GM10248 (cell line): ENCODE measurements around the gene PAQR4.

Experiments
- CTCF ChIA-PET: fragments of 300-600 bp; sonication (Branson Sonifier 250); formaldehyde crosslinking; extraction: SDS; loops from one replicate; lab custom pipeline; 2021; ENCODE audit warnings: antibody characterized with exemption; lab: Yijun Ruan, JAX
- POLR2A ChIA-PET: fragments of 350-650 bp; sonication (Branson Sonifier 250); formaldehyde crosslinking; extraction: SDS; loops from one replicate; lab custom pipeline; 2020; ENCODE audit warnings: antibody characterized with exemption; lab: Yijun Ruan, JAX
- DNase-seq: peaks from one replicate; pipeline ENCODE4 v3.0.0; 2012; ENCODE audit errors: extremely low spot score
- CTCF ChIP-seq: IDR thresholded peaks from 2 replicates; pipeline ENCODE4 v1.5.1; 2012; ENCODE audit warnings: mild to moderate bottlenecking, low read depth; ENCODE audit errors: extremely low read depth, missing control alignments, control extremely low read depth

Gene PAQR4

GRCh38 chr16:2933136-2933535 is 36.0 kb upstream of the PAQR4 start:
- no peak for TF ChIP-seq CTCF
- ChIA-PET POLR2A (no interaction called here), CTCF (interaction anchor here (2.0 to 2.3 kb wide), 2 partner anchors 13 to 29 kb away, joined by 6 to 7 read pairs; no protein-coding TSS in a partner anchor)
- no peak for DNase-seq

GRCh38 chr16:2933701-2934100 is 35.4 kb upstream of the PAQR4 start:
- no peak for DNase-seq
- TF ChIP-seq CTCF = no peak
- ChIA-PET POLR2A (no interaction called here), CTCF (no interaction called here)

- CTCF ChIA-PET = interaction anchor here (1.1 to 2.3 kb wide), 2 partner anchors 7 to 11 kb away, joined by 3 to 8 read pairs; no protein-coding TSS in a partner anchor
Measured at GRCh38 chr16:2934450-2934849, 34.7 kb upstream of the PAQR4 start.

GRCh38 chr16:2936436-2937011 is 32.6 kb upstream of the PAQR4 start:
- no peak for DNase-seq
- ChIA-PET CTCF (interaction anchor here (0.9 to 2.3 kb wide), 4 partner anchors 8 to 97 kb away, joined by 3 to 8 read pairs (median 3); no protein-coding TSS in a partner anchor), POLR2A (no interaction called here)
- no peak for TF ChIP-seq CTCF

More at GRCh38 chr16:2934450-2934849, 34.7 kb upstream of the PAQR4 start:
- POLR2A ChIA-PET = no interaction called here
- DNase-seq = no peak
- TF ChIP-seq CTCF = no peak

GRCh38 chr16:2937170-2937569 is 32.0 kb upstream of the PAQR4 start:
- DNase-seq = no peak
- no peak for TF ChIP-seq CTCF
- POLR2A ChIA-PET = no interaction called here
- CTCF ChIA-PET = interaction anchor here (0.9 to 1.9 kb wide), 4 partner anchors 9 to 98 kb away, joined by 3 to 7 read pairs (median 3); no protein-coding TSS in a partner anchor

- no peak for DNase-seq
- ChIA-PET CTCF (interaction anchor here (1.9 kb wide), 1 partner anchor 11 kb away, joined by 7 read pairs; no protein-coding TSS in a partner anchor), POLR2A (no interaction called here)
- TF ChIP-seq CTCF = no peak
Measured at GRCh38 chr16:2938206-2938605, 30.9 kb upstream of the PAQR4 start.
